MCF 10A (cell line): ENCODE data around the gene GDAP1L1. TPM values are rescaled to one million over a fixed set of nuclear protein-coding genes. Genes with fewer than 3 reads are reported as not detected.

Experiments
- BruUV-seq: library from RNA; stranded (reverse); fragments of 400-500 nt; replicated peaks from 2 replicates; lab custom pipeline; 2021; lab: Mats Ljungman, UMichigan
- CTCF ChIA-PET: fragments of 300-600 bp; sonication (Branson Sonifier 250); formaldehyde crosslinking; extraction: SDS; loops from one replicate; lab custom pipeline; 2021; ENCODE audit warnings: antibody characterized with exemption, inconsistent platforms; lab: Yijun Ruan, JAX
- POLR2A ChIA-PET: fragments of 300-600, 350-650 bp; sonication (Branson Sonifier 250); formaldehyde crosslinking; extraction: SDS; loops from one replicate; lab custom pipeline; 2020; ENCODE audit warnings: antibody characterized with exemption, inconsistent platforms; lab: Yijun Ruan, JAX
- DNase-seq: peaks from one replicate; pipeline ENCODE4 v3.0.0-alpha.2; 2018; ENCODE audit not compliant: unreplicated experiment
- H3K27ac Mint-ChIP-seq: one replicate; pipeline ENCODE4 v1.8.0; 2022; ENCODE audit warnings: mild to moderate bottlenecking, low read depth, mixed read lengths; ENCODE audit not compliant: unreplicated experiment
- H3K27me3 Mint-ChIP-seq: one replicate; pipeline ENCODE4 v1.8.0; 2022; ENCODE audit warnings: mixed read lengths; ENCODE audit not compliant: insufficient read depth, unreplicated experiment
- H3K36me3 Mint-ChIP-seq: one replicate; pipeline ENCODE4 v1.8.0; 2022; ENCODE audit warnings: mild to moderate bottlenecking, moderate library complexity, mixed read lengths; ENCODE audit not compliant: insufficient read depth, unreplicated experiment
- H3K4me1 Mint-ChIP-seq: one replicate; pipeline ENCODE4 v1.8.0; 2022; ENCODE audit warnings: mixed read lengths; ENCODE audit not compliant: insufficient read depth, unreplicated experiment
- H3K4me3 Mint-ChIP-seq: one replicate; pipeline ENCODE4 v1.8.0; 2022; ENCODE audit warnings: mild to moderate bottlenecking, moderate library complexity, mixed read lengths; ENCODE audit not compliant: unreplicated experiment
- H3K9me3 Mint-ChIP-seq: one replicate; pipeline ENCODE4 v1.8.0; 2022; ENCODE audit warnings: mixed read lengths; ENCODE audit not compliant: unreplicated experiment
- CTCF ChIP-seq: fragments of 200-600 bp; IDR thresholded peaks from one replicate; pipeline ENCODE4 v1.8.0; 2022; ENCODE audit warnings: antibody characterized with exemption, mild to moderate bottlenecking; ENCODE audit not compliant: unreplicated experiment
- intact Hi-C: fragments of 100-400 bp; cut with micrococcal nuclease; formaldehyde crosslinking; loops from 2 replicates; pipeline ENCODE4 v1.14.1; 2022
- total RNA-seq: library from RNA; stranded (reverse); gene quantifications from 2 replicates; pipeline ENCODE4 v1.2.3, GENCODE V29; 2022

GDAP1L1 gene
- total RNA-seq, 1 experiment from 2014 or later, result 0.37 TPM

- H3K4me1 Mint-ChIP-seq, result no peaks in the 10 kb centered on the region
- H3K9me3 Mint-ChIP-seq, result no peaks in the 10 kb centered on the region
- no peak for DNase-seq
- intact Hi-C loops, result no loop called here
- CTCF ChIA-PET, result interaction anchor here (0.6 to 0.9 kb wide), 3 partner anchors 9 to 73 kb away, joined by 3 read pairs; no protein-coding TSS in a partner anchor
- H3K4me3 Mint-ChIP-seq, result no peak overlapping the region
- no TSS peak for BruUV-seq
- H3K27ac Mint-ChIP-seq, result no peak overlapping the region
- H3K27me3 Mint-ChIP-seq, result no peaks in the 10 kb centered on the region
- POLR2A ChIA-PET, result no interaction called here
- peaks cover 6% of the 10 kb centered on the region for H3K36me3 Mint-ChIP-seq
- TF ChIP-seq CTCF, result no peak
Measured at GRCh38 chr20:44287272-44288097, 40.4 kb downstream of the GDAP1L1 start.

GRCh38 chr20:44288252-44288651 is 41.1 kb downstream of the GDAP1L1 start:
- Mint-ChIP-seq H3K27ac (no peak overlapping the region), H3K9me3 (no peaks in the 10 kb centered on the region), H3K4me1 (no peaks in the 10 kb centered on the region), H3K27me3 (no peaks in the 10 kb centered on the region), H3K4me3 (no peak overlapping the region), H3K36me3 (peaks cover 6% of the 10 kb centered on the region)
- no TSS peak for BruUV-seq
- no peak for DNase-seq
- CTCF ChIA-PET, result interaction anchor here (0.7 kb wide), 1 partner anchor 40 kb away, joined by 3 read pairs; no protein-coding TSS in a partner anchor
- intact Hi-C loops, result no loop called here
- TF ChIP-seq CTCF, result no peak
- POLR2A ChIA-PET, result no interaction called here

- TF ChIP-seq CTCF, result no peak
- DNase-seq, result no peak
- Mint-ChIP-seq H3K4me3 (no peak overlapping the region), H3K4me1 (no peaks in the 10 kb centered on the region), H3K27ac (no peak overlapping the region), H3K36me3 (peaks cover 6% of the 10 kb centered on the region), H3K9me3 (no peaks in the 10 kb centered on the region), H3K27me3 (no peaks in the 10 kb centered on the region)
- BruUV-seq, result no TSS peak
- CTCF ChIA-PET, result interaction anchor here (0.6 to 1.3 kb wide), 2 partner anchors 19 to 158 kb away, joined by 3 to 5 read pairs; no protein-coding TSS in a partner anchor
- intact Hi-C loops, result no loop called here
- POLR2A ChIA-PET, result no interaction called here
Measured at GRCh38 chr20:44291754-44292153, 44.6 kb downstream of the GDAP1L1 start.

- no peak for TF ChIP-seq CTCF
- H3K36me3 Mint-ChIP-seq, result peaks cover 4% of the 10 kb centered on the region
- no peak overlapping the region for H3K27ac Mint-ChIP-seq
- H3K9me3 Mint-ChIP-seq, result no peaks in the 10 kb centered on the region
- no TSS peak for BruUV-seq
- H3K4me1 Mint-ChIP-seq, result no peaks in the 10 kb centered on the region
- no peaks in the 10 kb centered on the region for H3K27me3 Mint-ChIP-seq
- no peak for DNase-seq
- ChIA-PET CTCF (interaction anchor here (1.2 to 2.1 kb wide), 2 partner anchors 14 to 78 kb away, joined by 5 to 9 read pairs; no protein-coding TSS in a partner anchor), POLR2A (interaction anchor here (0.6 to 0.7 kb wide), 2 partner anchors 12 to 356 kb away, joined by 3 to 4 read pairs; no protein-coding TSS in a partner anchor)
- intact Hi-C loops, result no loop called here
- no peak overlapping the region for H3K4me3 Mint-ChIP-seq
Measured at GRCh38 chr20:44296011-44296410, 48.9 kb downstream of the GDAP1L1 start.
